Measurements from ENCODE around the gene TTLL12.
"Not testable (repeated sequence)": the region's sequence is repeated elsewhere in the genome, so short reads cannot be mapped to it uniquely, and the experiment has no call there.

The TTLL12 gene

DNA sequence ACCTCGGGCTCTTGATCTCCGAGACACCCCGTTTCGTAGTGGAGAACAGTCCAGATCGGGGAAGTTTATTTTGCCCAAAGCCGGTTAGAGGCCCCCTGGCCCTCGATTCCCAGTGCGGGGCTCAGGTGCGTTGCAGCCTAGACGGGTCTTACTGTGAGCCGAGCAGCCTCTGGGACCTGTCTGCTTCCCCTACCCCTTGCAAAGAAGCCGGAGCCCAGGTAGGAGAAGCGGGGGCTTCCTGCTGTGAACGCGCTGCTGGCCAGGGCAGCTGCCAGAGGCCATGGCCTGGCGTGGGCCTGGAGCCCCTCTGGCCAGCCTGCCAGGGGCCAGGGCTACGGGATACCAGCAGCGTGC, 35.0 kb downstream of the TTLL12 start:
- DNase-seq, result peak; percentile 15

DNA sequence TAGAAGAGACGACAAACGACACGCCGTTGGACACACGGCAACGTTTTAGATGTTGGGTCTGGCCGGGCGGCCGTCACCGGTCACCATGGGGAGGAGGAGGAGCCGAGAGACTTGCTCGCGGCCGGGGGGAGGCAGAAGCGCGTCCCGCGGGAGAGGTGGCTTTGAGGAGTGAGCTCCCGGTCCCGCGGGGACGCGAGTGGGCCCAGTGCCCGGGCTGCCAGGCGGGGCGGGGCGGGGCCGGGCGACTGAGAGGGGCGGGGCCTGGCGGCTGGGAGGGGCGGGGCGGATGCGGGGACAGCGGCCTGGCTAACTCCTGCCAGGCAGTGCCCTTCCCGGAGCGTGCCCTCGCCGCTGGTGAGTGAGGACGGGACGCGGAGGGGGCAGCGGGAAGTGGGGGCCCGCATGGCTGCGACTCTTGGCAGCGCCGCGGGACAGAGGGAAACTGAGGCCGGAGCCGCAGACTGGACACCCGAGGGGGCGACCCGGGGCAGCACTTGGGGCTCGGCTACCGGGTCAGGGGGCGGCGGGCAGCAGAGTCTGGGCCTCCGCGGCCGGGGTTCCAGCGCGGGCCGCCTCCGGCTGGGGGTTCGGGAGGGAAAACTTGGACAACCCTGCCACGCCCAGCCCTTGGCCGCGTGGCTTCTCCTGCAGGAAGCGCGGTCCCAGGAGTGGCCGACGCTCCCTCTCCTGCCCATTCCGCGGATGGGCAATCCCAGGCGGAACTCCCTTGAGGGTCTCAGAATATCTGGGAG, 35.5 kb downstream of the TTLL12 start, which contains the start of gene TSPO:
Gene TSPO (plus strand): TSS at position 309 of the 752 bp plus-strand sequence. CDS start 7,680 bp downstream, outside the sequence.
- peak; percentile 51 to 60 for DNase-seq

DNA sequence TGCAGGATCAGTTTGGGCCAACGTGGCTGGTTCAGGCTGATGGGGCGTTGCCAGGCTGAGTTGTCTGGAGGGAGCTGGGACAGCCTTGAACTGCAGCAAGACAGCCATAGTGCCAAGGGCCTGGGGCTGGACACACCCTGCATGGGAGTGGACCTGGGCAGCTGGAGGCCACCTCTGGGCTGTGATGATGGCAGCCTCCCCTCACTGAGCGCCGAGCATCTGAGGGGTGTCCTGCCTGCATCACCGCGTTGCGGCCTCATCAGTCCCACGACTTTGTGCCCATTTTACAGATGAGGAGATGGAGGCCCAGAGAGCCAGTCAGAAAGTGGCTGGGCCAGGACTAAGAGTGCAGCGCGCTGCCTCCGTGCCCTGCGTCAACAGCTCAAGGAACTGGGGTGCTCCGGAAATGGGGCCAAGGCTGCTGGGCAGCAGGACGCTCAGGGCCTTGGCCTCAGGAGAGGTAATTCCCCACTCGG, 36.2 kb downstream of the TTLL12 start:
- no peak for DNase-seq

DNA sequence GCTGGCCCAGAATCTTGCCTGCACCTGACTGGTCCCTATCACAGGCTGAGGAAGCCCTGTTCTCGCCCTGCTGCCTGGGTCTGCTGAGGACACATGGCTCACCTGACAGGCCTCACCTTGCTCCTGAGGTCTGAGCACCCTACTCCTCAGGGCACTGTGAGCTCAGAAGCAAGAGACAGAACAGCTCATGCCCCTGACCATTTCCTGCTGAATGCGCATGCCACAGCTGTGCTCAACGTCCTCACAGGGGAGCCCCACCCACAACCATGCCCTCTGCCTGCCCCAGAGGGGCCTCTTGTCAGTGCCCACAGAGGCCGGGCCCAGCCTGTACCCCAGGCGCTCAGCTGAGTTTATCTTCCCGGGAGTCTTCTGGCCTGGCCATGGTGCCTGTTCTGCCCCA, 38.4 kb downstream of the TTLL12 start:
- no peak for DNase-seq

DNA sequence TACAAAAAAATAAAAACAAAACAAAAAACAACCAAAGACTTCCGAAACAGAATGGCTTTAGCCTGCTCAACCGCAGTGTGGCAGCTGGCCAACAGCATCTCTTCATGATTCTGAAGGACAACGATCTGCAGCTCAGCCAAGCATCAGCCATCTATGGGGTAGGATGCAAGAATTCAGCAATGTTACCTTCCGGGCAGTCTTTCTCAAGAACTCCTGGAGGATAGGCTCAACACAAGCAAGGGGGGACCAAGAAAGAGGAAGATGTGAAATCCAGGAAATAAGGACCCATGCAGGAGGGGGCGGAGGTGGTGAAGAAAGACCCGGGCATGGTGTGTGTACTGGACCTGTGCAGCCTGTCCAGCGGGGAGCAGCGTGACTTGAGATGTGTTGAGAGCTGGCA, 39.1 kb downstream of the TTLL12 start:
- DNase-seq, result no peak

DNA sequence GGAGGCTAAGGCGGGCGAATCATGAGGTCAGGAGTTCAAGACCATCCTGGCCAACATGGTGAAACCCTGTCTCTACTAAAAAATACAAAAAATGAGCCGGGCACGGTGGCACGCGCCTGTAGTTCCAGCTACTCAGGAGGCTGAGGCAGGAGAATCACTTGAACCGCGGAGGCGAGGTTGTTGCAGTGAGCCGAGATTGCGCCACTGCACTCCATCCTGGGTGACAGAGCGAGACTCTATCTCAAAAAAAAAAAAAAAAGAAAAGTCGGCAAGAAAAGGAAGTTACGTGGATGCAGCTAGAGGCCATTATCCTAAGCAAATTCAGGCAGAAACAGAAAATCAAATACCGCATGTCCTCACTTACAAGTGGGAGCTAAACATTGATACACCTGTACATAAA, 40.6 kb downstream of the TTLL12 start:
- not testable (repeated sequence) for DNase-seq

DNA sequence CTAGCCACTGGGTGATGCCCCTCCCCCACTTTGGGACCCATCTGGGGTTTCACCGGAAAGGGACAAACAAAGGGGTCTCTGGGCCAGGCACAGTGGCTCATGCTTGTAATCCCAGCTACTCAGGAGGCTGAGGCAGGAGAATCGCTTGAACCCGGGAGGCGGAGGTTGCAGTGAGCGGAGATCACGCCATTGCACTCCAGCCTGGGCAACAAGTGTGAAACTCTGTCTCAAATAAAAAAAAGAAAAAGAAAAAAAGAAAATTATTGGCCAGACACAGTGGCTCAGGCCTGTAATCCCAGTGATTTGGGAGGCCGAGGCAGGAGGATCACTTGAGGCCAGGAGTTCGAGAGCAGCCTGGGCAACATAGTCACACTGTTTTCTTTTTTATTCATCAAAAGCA, 41.6 kb downstream of the TTLL12 start:
- not testable (repeated sequence) for DNase-seq

DNA sequence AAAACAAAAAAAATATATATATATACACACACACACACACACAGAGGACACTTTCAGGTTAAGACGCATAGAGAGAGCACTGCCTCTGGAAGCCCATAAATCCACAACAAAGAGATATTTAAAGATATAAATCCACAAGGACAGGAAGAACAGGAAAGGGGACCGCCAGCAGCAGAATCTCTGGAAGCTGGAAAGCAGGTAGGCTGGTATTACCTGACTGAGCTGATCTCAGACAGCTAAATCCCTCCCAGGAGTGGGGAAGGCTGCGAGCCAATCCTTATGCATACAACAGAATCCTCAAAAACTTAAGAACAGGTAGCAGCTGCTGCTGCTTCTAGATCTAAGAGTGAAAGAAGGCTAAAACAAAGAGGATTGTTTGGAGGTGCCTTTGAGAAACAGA, 42.0 kb downstream of the TTLL12 start:
- DNase-seq, result no peak

DNA sequence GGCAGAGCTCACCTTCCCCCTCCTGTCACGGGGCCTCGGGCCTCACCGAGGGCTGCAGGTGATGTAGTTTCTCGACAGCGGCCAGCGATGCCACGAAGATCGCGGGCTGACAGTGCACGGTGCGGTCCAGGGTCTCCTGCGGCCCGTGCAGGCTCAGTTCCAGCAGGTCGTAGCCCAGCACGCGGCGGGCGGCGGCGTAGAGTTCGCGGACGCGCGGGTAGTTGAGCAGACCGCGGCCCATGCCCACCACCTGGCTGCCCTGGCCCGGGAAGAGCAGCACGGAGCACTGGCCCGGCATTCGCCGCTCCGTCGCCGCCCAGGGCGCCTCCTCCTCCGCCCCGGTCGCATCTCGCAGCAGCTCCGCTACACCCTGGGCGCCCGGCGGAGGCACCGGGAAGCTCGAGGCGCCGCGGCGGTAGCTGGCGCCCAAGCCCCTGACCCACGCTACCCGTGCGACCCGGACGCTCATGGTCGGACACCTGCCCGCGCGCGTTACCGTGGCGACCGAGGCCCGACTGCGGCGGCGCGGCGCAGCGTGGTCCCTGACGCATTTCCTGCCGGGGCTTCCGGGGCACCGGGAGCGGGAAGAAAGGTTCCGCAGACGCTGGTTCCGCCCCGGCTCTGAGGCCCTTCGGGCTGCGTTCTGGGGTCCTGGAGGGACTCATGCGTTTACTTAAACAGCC, 43.9 kb downstream of the TTLL12 start, which contains the start of gene MCAT:
Gene MCAT (minus strand): TSS at position 519 of the 683 bp plus-strand sequence. CDS start 50 bp downstream, at position 469.
- DNase-seq, result peak; percentile 73 to 77

DNA sequence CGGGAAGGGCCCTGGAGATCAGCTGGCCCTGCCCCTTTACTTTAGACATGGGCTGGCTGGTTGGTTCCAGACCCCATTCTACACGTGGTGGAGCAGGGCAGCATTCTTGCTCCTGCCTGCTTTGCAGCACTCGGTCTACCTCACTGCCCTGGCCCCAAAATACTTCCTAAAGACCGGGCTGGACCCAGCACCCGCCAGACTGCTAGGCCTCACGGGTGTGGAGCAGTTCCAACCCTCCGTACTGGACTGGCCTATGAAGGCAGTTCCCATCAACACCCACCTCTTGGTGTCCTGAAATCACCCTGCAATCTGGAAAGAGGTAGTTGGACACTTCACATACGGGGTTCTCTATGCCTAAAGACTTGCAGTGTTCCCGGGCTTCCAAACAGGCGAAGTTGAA, 50.1 kb downstream of the TTLL12 start:
- no peak for DNase-seq

DNA sequence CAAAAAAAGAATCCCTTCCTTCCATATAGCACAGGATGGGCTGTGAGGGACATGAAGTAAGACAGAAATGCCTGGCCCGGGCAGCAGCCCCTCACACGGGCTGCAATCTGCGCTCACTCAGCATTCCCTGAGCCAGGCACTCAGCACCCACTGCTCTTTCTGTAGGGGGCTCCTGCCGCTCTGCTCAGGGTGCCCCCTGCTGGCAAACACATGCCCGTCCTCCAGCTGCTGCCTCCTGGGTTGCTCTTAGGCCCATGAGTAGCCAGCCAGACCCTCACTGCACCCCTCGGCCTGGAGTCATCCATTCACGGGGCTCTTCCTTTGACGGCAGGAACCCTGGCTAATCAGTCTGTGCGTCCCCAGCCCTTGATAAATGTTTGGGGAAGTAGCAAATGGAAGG, 50.7 kb downstream of the TTLL12 start:
- DNase-seq, result peak; percentile 24 to 32

DNA sequence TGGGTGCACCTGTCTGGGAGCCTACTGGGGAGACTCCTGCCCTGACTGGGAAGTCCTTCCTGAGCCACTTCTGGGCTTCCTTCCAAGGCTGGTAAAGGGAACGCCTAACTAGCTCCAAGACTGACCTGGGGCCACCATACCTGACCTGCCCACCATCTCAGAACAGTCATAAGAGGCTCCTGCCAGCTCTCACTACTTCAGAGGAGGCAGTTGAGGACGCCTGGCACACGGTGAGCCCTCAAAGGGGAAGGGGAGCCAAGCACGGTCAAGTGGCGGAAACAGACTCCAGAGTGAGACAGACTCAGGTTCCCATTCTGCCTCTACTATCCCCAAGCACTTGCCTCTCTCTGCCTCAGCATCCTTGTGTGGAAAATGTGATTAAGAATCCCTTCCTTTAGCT, 51.4 kb downstream of the TTLL12 start:
- DNase-seq, result no peak

DNA sequence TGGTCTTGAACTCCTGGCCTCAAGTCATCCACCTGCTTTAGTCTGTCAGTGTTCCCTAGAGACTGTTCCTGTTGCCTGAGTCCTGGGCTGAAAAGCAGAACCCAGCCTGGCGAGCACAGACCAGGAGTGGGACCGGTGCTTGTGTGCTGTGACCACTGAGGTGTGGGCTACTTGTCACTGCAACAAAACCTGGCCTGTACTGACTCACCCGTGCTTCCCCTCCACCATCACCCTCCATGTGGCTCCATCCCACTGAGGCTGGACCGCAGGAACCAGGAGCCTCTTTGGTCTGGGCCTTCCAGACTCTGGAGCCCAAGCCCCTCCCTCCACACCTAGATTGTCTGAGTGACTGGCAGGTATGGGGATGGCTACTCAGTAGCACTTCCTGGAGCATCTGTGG, 52.4 kb downstream of the TTLL12 start:
- DNase-seq, result no peak

DNA sequence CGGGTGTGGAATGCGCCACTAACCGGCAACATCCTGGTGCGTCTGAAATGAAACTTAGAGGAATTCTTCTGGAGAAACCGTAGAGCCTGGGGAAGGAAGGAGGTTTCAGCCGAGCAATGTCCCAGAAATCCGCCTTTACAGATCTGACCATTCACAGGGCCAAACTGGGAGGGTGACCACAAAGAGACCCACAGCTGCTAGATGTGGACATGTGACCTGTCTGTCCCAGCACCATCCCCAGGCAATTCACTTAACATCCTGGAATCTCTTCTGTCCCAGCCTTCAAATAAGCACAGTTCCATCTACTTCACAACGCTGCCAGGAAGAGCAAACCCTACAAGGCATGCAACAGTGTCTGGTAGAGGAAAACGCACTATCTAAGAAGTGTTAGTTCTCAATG, 53.5 kb downstream of the TTLL12 start:
- DNase-seq, result no peak

DNA sequence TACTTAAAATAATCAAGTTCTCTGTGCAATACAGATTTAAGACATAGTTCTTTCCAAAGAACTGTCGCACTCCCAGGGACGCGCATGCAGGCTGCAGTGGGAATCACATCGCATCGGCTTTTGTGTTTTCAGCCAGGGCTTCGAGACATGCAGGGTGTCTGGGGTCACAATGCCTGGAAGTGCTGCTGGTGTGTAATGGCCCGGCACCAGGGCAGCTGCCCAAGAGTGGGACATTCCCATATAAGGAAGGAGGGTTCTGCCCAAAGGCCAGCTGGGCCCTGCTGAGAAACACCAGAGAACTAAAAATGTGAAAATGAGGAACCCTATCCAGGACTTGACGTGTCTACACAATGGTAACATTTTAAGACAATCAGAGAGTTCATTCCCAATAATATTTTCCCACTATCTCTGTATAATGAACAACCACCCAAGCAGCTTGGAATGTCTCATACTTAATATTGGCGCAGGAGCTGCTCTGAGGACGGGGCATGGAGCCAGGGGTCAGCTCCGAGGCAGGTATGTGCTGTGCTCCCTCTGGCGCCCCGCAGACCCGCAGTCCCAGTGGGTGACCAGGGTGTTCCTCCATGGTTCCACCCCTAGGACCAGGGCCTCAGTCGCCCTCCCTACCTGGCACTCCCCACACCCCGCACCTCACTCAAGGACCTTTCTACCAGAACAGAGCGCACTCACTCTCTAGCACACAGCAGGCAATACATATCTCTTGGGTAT, 55.0 kb downstream of the TTLL12 start:
- no peak for DNase-seq

DNA sequence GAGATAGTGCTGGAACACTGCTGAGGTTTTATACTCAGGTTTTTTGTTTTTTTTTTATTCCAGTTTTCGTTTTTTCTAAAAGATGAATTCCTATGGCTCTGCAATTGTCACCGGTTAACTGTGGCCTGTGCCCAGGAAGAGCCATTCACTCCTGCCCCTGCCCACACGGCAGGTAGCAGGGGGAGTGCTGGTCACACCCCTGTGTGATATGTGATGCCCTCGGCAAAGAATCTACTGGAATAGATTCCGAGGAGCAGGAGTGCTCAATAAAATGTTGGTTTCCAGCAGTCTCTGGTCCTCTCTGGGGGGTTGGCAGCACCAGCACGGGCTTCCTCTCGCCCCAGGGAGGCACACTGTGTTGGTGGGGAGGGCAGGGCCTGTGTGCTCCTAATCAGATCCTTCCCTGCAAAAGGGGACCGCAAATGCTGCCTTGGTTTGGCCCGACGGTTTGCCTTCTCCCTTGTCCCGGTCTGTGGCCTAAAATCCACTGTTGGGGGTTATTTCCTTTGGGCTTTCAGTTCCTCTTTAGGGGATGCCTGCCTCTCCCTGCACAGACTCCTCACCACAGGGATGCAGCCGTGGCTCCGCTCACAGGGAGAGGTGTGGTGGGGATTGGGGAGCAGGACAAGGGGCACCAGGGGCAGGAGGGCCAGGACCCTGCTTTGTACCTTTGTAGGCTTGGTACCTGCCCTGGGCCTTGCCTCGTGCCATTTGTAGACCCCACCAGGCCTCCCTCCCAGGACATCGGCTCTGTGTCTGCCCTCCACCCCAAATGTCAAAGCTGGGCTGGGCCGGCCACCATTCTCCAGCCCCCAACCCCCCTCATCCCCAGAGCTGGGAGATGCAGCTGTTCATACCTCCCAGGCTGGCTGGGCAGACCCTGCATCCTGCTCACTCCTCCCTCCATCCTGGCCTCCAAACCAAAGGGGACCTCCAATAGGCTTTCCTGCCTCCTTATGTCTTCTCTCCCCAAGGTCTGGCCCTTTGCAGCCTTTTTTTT, 57.2 kb downstream of the TTLL12 start:
- no peak for DNase-seq

DNA sequence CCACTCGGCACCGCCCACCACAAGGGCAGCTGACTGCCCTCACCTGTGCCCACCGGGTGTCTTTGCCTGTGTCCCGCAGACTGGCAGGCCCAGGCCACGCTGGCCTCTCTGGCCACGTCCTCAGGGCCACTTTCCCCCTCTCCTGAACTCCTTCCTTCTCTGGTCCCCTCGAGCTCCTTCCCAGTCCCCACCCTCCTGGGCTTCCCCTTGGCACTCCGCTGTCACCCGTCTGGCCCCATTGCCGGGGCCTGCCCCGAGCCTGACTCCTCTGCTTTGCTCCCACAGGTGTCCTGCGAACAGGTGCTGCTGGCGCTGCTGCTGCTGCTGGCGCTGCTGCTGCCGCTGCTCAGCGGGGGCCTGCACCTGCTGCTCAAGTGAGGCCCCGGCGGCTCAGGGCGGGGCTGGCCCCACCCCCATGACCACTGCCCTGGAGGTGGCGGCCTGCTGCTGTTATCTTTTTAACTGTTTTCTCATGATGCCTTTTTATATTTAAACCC, 58.0 kb downstream of the TTLL12 start:
- no peak for DNase-seq

DNA sequence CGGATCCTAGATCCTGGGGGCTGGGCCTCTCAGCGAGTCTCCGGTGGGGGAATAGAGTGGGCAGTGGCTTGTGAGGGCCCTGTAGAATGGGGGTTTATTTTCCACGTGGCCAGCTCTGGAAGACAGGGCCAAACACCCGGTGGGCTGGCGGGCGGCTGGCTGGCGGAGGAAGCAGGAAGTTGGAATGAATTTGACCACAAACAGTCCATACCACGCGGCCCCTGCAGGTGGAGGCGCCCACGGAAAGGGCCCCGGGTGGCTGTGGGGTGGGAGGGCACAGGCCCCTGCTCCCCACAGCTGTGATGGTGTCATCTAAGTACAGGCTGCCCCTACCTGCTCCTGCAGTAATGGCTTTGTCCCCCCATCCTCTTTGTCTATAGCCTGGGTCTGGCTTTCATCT, 58.8 kb downstream of the TTLL12 start:
- no peak for DNase-seq

DNA sequence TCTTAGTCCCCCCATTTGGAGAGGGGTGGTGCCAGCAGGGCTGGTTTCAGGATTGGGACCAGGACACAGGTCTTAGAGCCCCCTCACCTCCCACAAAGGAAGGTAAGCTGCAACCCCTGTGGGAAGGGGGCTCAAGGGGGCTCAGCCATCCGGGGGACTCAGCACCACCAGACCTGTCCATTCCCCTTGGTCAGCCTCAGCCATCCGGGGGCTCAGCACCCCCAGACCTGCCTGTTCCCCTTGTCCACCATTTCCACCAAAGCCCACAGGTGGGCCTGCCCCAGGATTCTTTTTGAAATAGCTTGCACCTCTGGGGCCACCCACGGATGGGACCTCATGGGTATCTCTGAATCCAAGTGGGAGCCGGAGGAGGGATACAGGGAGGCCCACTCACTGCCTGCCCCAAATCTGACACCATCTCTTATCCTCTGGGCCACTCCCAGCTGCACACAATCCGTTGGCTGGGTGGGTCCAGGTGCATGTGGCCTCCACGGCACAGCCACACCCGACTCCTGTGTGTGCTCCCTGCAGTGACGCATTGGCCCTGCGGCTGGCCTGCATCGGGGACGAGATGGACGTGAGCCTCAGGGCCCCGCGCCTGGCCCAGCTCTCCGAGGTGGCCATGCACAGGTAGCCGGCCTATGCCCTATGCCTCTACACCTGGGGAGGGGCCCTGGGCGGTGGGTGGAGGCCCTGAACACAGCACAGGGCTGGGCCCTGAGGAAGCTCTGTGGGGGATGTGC, 59.6 kb downstream of the TTLL12 start:
- DNase-seq, result no peak

DNA sequence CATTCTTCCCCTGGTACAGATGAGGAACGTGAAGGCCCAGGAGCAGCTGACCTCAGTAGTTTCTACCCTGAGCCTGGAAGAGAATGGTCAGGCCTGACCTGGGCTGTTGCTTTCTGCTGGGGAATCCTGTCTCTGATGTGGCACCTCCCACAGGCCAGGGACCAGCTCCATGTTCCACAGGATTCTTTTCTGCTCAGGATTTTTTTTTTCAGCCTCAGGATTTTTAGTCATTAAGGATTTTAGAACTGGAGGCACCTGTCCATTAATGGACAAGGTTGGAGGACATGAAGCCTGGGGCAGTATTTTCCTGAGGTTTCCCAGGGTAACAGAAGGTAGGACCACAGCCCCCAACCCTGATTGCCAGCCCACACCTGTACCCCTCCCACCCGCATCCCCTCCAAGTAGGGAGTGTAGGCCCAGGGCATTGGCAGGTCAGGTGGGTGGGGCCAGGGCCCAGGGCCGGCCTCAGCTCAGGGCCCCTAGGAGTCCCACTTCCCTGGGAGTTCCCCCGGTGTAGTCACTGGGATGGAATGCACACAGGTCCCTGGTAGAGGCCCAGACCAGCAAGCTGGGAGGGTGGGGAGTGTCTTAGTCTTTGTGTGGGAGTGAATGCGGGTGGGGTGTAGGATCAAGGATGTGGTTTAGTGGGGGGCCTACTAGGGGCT, 60.3 kb downstream of the TTLL12 start:
- DNase-seq, result no peak

DNA sequence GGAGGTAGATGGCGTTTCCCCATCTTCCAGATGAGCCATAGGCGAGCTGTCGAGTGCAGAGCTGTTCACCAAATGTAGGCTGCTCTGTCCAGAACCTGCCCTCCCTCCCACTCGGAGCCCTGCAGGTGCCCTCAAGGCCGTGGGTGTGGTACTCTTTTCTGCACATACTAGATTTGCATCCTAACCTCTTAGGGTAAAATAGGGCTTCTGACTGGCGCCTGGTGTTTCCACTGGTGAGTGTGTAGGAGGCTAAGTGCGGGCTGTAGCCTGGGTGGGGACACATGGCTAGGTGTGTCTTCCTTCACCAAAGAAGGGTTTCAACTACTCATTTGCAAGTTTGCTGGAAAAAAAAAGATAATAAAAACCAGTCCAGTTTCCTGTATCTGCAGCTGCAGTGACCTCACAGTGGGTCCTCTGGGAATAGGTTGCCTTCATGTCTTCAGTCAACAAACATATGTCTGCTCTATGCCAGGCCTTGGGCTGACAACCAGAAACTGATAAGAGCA, 67.9 kb downstream of the TTLL12 start:
- DNase-seq, result no peak
